ENCODE data around the gene EEPD1.

GRCh38 chr7:36286688-36287087 is 133.6 kb downstream of the EEPD1 start:
- TF ChIP-seq CTCF (IDR thresholded peaks at IDR 0.05) (no peak), POLR2A (IDR thresholded peaks at IDR 0.05) (no peak)

All from Peyer's patch (tissue), 4 donors.